ENCODE data around the gene KRTAP5-4.

Gene KRTAP5-4

GRCh38 chr11:1573077-1573902 is 48.6 kb downstream of the KRTAP5-4 start:
- peak; percentile 41 for DNase-seq (ENCODE audit: low spot score)
- TF ChIP-seq, protein P1, sequence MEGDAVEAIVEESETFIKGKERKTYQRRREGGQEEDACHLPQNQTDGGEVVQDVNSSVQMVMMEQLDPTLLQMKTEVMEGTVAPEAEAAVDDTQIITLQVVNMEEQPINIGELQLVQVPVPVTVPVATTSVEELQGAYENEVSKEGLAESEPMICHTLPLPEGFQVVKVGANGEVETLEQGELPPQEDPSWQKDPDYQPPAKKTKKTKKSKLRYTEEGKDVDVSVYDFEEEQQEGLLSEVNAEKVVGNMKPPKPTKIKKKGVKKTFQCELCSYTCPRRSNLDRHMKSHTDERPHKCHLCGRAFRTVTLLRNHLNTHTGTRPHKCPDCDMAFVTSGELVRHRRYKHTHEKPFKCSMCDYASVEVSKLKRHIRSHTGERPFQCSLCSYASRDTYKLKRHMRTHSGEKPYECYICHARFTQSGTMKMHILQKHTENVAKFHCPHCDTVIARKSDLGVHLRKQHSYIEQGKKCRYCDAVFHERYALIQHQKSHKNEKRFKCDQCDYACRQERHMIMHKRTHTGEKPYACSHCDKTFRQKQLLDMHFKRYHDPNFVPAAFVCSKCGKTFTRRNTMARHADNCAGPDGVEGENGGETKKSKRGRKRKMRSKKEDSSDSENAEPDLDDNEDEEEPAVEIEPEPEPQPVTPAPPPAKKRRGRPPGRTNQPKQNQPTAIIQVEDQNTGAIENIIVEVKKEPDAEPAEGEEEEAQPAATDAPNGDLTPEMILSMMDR (IDR thresholded peaks at IDR 0.05; ENCODE audit: extremely low read depth, missing control alignments) = no peak

GRCh38 chr11:1572197-1573076 is 49.5 kb downstream of the KRTAP5-4 start, which contains the start of gene DUSP8:
Gene DUSP8 (minus strand): TSS chr11:1572271. CDS start chr11:1565826, 6,445 bp downstream.
- TF ChIP-seq, protein P1 (IDR thresholded peaks at IDR 0.05; ENCODE audit: extremely low read depth, missing control alignments) = no peak
- peak; percentile 98 for DNase-seq (ENCODE audit: low spot score)

DNA sequence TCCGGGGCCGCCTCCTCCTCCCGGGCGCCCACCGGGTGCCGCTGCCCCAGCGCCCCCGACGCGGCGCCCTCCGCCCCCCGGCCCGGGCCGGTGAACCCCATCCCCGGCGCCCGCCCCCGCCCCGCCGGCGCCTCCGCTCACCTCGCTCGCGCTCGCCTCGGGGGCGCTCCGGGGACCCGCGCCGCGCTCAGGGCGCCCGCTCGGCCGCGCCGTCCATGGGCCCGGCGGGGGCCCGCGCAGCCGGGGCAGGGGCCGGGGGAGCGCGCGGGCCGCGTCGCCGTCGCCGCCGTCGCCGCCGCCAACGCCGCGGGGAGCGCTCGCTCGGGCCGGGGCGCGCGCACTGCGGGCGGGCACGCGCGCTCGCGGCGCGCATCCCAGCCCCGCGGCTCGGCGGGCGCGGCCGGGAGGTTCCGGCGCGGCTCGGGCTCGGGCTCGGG is 50.2 kb downstream of the KRTAP5-4 start:
- DNase-seq (ENCODE audit: low spot score) = no peak
- TF ChIP-seq, protein P1 (IDR thresholded peaks at IDR 0.05; ENCODE audit: extremely low read depth, missing control alignments) = no peak

All from GM20000 (cell line).